Naive thymus-derived CD4-positive, alpha-beta T cell (primary cell): ENCODE data around the gene SLC38A3. TPM values are rescaled to one million over a fixed set of nuclear protein-coding genes. Genes with fewer than 3 reads are reported as not detected.

ENCODE experiments used
- ATAC-seq: fragments of 150-1000 bp; cut with Tn5 transposase; 2 replicates; pipeline ENCODE4 v1.10.0; 2021; ENCODE audit warnings: mild to moderate bottlenecking, moderate library complexity
- CTCF ChIA-PET: fragments of 350-600 bp; sonication (Branson Sonifier 250); formaldehyde crosslinking; loops from one replicate; lab custom pipeline; 2021; ENCODE audit warnings: antibody characterized with exemption; lab: Charles Lee
- POLR2A ChIA-PET: fragments of 350-600 bp; sonication (Branson Sonifier 250); formaldehyde crosslinking; loops from one replicate; lab custom pipeline; 2021; ENCODE audit warnings: antibody characterized with exemption, inconsistent platforms; lab: Charles Lee
- DNase-seq, 9 donors: peaks; one replicate each; pipeline versions ENCODE4 v3.0.0 to v3.0.0-alpha.2; 2020 to 2022; ENCODE audit warnings: mixed read lengths in 1 of 9
- H3K27ac ChIP-seq: one replicate; pipeline ENCODE4 v1.7.0; 2013; ENCODE audit warnings: mild to moderate bottlenecking, low read depth, low read length, moderate library complexity
- H3K27me3 ChIP-seq, 2 donors: one replicate each; pipeline ENCODE4 v1.7.0; 2013; ENCODE audit warnings: low read length in 2 of 2, mild to moderate bottlenecking in 2 of 2, moderate library complexity in 2 of 2; ENCODE audit not compliant: control insufficient read depth in 2 of 2, insufficient read depth in 2 of 2
- H3K36me3 ChIP-seq, 3 experiments: 1 replicate in 2 of 3; 2 replicates in 1 of 3; pipeline ENCODE4 v1.7.0; 2013; ENCODE audit warnings: low read length in 3 of 3, mild to moderate bottlenecking in 3 of 3, moderate library complexity in 1 of 3; ENCODE audit not compliant: insufficient read depth in 3 of 3, control insufficient read depth in 2 of 3
- H3K4me1 ChIP-seq, 2 donors: one replicate each; pipeline ENCODE4 v1.7.0; 2013; ENCODE audit warnings: low read length in 2 of 2, mild to moderate bottlenecking in 2 of 2, moderate library complexity in 1 of 2; ENCODE audit not compliant: control insufficient read depth in 2 of 2, insufficient read depth in 2 of 2
- H3K4me3 ChIP-seq: 2 replicates; pipeline ENCODE4 v1.7.0; 2013; ENCODE audit warnings: mild to moderate bottlenecking, low read length
- H3K9me3 ChIP-seq, 3 experiments: 1 replicate in 2 of 3; 2 replicates in 1 of 3; pipeline ENCODE4 v1.7.0; 2013; ENCODE audit warnings: low read length in 3 of 3; ENCODE audit not compliant: control insufficient read depth in 2 of 3
- H3K27ac Mint-ChIP-seq, 9 donors: one replicate each; pipeline ENCODE4 v1.8.0; 2020 to 2022; ENCODE audit warnings: mixed read lengths in 9 of 9, mild to moderate bottlenecking in 8 of 9, moderate library complexity in 5 of 9, inconsistent platforms in 2 of 9
- H3K27me3 Mint-ChIP-seq, 5 donors: one replicate each; pipeline ENCODE4 v1.8.0; 2021 to 2022; ENCODE audit warnings: mixed read lengths in 5 of 5, mild to moderate bottlenecking in 1 of 5
- H3K36me3 Mint-ChIP-seq, 5 donors: one replicate each; pipeline ENCODE4 v1.8.0; 2020 to 2022; ENCODE audit warnings: mixed read lengths in 5 of 5, mild to moderate bottlenecking in 3 of 5, inconsistent platforms in 1 of 5
- H3K4me1 Mint-ChIP-seq, 7 donors: one replicate each; pipeline ENCODE4 v1.8.0; 2020 to 2022; ENCODE audit warnings: mixed read lengths in 7 of 7, mild to moderate bottlenecking in 3 of 7, inconsistent platforms in 1 of 7
- H3K4me3 Mint-ChIP-seq, 10 donors: one replicate each; pipeline ENCODE4 v1.8.0; 2020 to 2022; ENCODE audit warnings: mild to moderate bottlenecking in 10 of 10, mixed read lengths in 10 of 10, moderate library complexity in 6 of 10, inconsistent platforms in 2 of 10
- H3K9me3 Mint-ChIP-seq, 11 donors: one replicate each; pipeline ENCODE4 v1.8.0; 2020 to 2022; ENCODE audit warnings: mixed read lengths in 11 of 11, mild to moderate bottlenecking in 4 of 11, inconsistent platforms in 1 of 11, moderate library complexity in 1 of 11
- intact Hi-C, 2 donors: fragments of 100-400 bp; cut with micrococcal nuclease; formaldehyde crosslinking; loops; one replicate each; pipeline ENCODE4 v1.15.1; 2023
- polyA plus RNA-seq, 2 donors: library from polyadenylated mRNA; unstranded; fragments of 300-500 nt; fragmentation: Illumina TruSeq; gene quantifications; one replicate each; pipeline ENCODE4 v1.2.3, GENCODE V29; 2021
- total RNA-seq, 6 experiments: library from RNA in 5 of 6; stranded (reverse) in 5 of 6; gene quantifications; 1 replicate in 5 of 6; 2 replicates in 1 of 6; pipeline ENCODE4 v1.2.3 and lab custom pipeline; 2021 to 2026

The SLC38A3 gene
- total and polyA plus RNA-seq, 7 experiments from 2014 or later: 1.8 TPM; not detected in 6

GRCh38 chr3:50158530-50159146 is 46.4 kb upstream of the SLC38A3 start:
- ATAC-seq: no peak
- H3K4me3 Mint-ChIP-seq: no peak overlapping the region
- CTCF ChIA-PET: no interaction called here

GRCh38 chr3:50160561-50160983 is 44.5 kb upstream of the SLC38A3 start:
- no peak overlapping the region for H3K4me3 Mint-ChIP-seq
- H3K4me1 ChIP-seq: peaks cover 0 to 4% of the 10 kb centered on the region in 2 donors
- intact Hi-C loops: no loop called here
- DNase-seq (no peak), ATAC-seq (no peak)
- H3K27me3 Mint-ChIP-seq: peaks cover 10 to 37% (median 15%) of the 10 kb centered on the region in 5 donors
- H3K4me3 ChIP-seq: no peak overlapping the region
- CTCF ChIA-PET: no interaction called here
- POLR2A ChIA-PET: no interaction called here
- H3K4me1 Mint-ChIP-seq: peaks cover 4 to 11% (median 6%) of the 10 kb centered on the region in 7 donors
- no peaks in the 10 kb centered on the region for H3K9me3 ChIP-seq
- no peaks in the 10 kb centered on the region for H3K36me3 ChIP-seq
- H3K36me3 Mint-ChIP-seq: no peaks in the 10 kb centered on the region
- peaks cover 0 to 3% (median 0%) of the 10 kb centered on the region in 11 donors for H3K9me3 Mint-ChIP-seq
- H3K27ac ChIP-seq: no peak overlapping the region
- no peak overlapping the region for H3K27ac Mint-ChIP-seq
- peaks cover 9 to 10% of the 10 kb centered on the region in 2 donors for H3K27me3 ChIP-seq

More at GRCh38 chr3:50158530-50159146, 46.4 kb upstream of the SLC38A3 start:
- no peak overlapping the region for H3K27ac Mint-ChIP-seq
- H3K27me3 ChIP-seq: peaks cover 10 to 13% of the 10 kb centered on the region in 2 donors
- POLR2A ChIA-PET: no interaction called here
- H3K27me3 Mint-ChIP-seq: peaks cover 16 to 43% (median 22%) of the 10 kb centered on the region in 5 donors
- peaks cover 6 to 9% of the 10 kb centered on the region in 2 donors for H3K4me1 ChIP-seq
- intact Hi-C loops: no loop called here
- peaks cover 0 to 3% (median 0%) of the 10 kb centered on the region in 5 donors for H3K36me3 Mint-ChIP-seq
- H3K27ac ChIP-seq: no peak overlapping the region
- peaks cover 0 to 2% (median 0%) of the 10 kb centered on the region in 11 donors for H3K9me3 Mint-ChIP-seq
- no peaks in the 10 kb centered on the region for H3K36me3 ChIP-seq
- no peaks in the 10 kb centered on the region for H3K9me3 ChIP-seq
- no peak overlapping the region for H3K4me3 ChIP-seq
- no peak for DNase-seq
- peaks cover 11 to 16% (median 14%) of the 10 kb centered on the region in 7 donors for H3K4me1 Mint-ChIP-seq

- POLR2A ChIA-PET: interaction anchor here (0.6 kb wide), 1 partner anchor 86 kb away, joined by 3 read pairs; no protein-coding TSS in a partner anchor
- no peak overlapping the region for H3K27ac ChIP-seq
- no peaks in the 10 kb centered on the region for H3K36me3 ChIP-seq
- H3K4me1 ChIP-seq: no peaks in the 10 kb centered on the region
- ATAC-seq (no peak), DNase-seq (no peak)
- H3K36me3 Mint-ChIP-seq: no peaks in the 10 kb centered on the region
- peaks cover 0 to 3% (median 0%) of the 10 kb centered on the region in 11 donors for H3K9me3 Mint-ChIP-seq
- no peaks in the 10 kb centered on the region for H3K9me3 ChIP-seq
- H3K4me3 ChIP-seq: no peak overlapping the region
- CTCF ChIA-PET: no interaction called here
- H3K27me3 ChIP-seq: peaks cover 2 to 5% of the 10 kb centered on the region in 2 donors
- intact Hi-C loops: no loop called here
- H3K4me3 Mint-ChIP-seq: no peak overlapping the region
- no peak overlapping the region for H3K27ac Mint-ChIP-seq
- peaks cover 2 to 30% (median 8%) of the 10 kb centered on the region in 5 donors for H3K27me3 Mint-ChIP-seq
- peaks cover 0 to 6% (median 0%) of the 10 kb centered on the region in 7 donors for H3K4me1 Mint-ChIP-seq
These were observed 43.8 kb upstream of the SLC38A3 start for GRCh38 chr3:50161320-50161719.

DNA sequence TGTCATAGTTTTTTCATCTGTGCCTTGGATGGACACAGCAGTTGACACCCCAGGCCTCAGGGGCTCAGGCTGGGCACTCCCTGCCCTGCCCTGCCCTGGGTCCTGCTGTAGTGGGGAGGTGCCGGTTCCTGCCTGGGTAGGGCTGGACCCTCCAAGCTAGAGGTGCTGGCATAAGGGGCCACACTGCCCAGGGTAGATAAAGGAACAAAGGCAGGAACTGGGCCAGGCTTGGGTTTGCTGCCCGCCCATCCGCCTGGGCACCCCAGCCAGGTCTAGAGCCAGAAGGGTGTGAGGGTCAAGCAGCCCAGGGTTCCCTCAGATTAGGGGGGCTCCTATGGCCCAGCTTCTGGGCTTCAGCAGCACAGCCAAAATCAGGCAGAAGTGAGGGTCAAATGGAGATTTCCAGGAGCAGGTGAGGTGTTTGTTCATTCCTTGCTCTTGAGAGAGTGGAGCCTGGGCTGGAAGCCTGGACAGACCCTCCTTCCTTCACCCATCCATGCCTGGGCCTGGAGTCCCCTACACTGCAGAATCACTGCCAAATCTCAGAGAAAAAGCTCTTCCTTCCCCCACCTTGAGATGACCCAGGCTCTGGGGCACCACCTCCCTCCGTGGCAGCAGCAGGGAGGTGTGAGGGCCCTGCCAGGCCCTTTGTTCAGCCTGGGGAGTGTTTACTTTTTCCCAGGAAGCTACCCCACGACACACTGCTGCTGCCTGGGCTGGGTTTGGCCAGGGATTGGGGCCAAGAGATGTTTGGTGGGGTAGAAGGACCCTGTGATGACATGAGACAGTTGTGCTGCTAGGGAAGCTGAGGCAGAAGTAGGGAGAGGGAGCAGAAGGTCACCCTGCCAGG is 42.8 kb upstream of the SLC38A3 start:
- Histone ChIP-seq H3K4me1 (no peaks in the 10 kb centered on the region), H3K27me3 (no peaks in the 10 kb centered on the region), H3K36me3 (no peaks in the 10 kb centered on the region), H3K27ac (no peak overlapping the region), H3K9me3 (no peaks in the 10 kb centered on the region), H3K4me3 (no peak overlapping the region)
- intact Hi-C loops: no loop called here
- ChIA-PET CTCF (no interaction called here), POLR2A (interaction anchor here (0.6 to 1.2 kb wide), 2 partner anchors 13 to 85 kb away, joined by 3 read pairs; no protein-coding TSS in a partner anchor)
- H3K27me3 Mint-ChIP-seq: peaks cover 0 to 21% (median 4%) of the 10 kb centered on the region in 5 donors
- no peaks in the 10 kb centered on the region for H3K36me3 Mint-ChIP-seq
- ATAC-seq (no peak), DNase-seq (no peak)
- H3K4me3 Mint-ChIP-seq: no peak overlapping the region
- H3K27ac Mint-ChIP-seq: no peak overlapping the region
- peaks cover 0 to 3% (median 0%) of the 10 kb centered on the region in 11 donors for H3K9me3 Mint-ChIP-seq
- peaks cover 0 to 3% (median 0%) of the 10 kb centered on the region in 7 donors for H3K4me1 Mint-ChIP-seq

- no peak for DNase-seq
- H3K9me3 Mint-ChIP-seq: peaks cover 0 to 3% (median 0%) of the 10 kb centered on the region in 11 donors
- H3K4me1 Mint-ChIP-seq: peaks cover 0 to 3% (median 0%) of the 10 kb centered on the region in 7 donors
- no peaks in the 10 kb centered on the region for H3K36me3 ChIP-seq
- H3K27ac ChIP-seq: no peak overlapping the region
- intact Hi-C loops: no loop called here
- H3K4me3 ChIP-seq: no peak overlapping the region
- no peaks in the 10 kb centered on the region for H3K4me1 ChIP-seq
- no peak for ATAC-seq
- no peaks in the 10 kb centered on the region for H3K27me3 ChIP-seq
- no peak overlapping the region for H3K4me3 Mint-ChIP-seq
- ChIA-PET POLR2A (no interaction called here), CTCF (interaction anchor here (1.0 to 1.4 kb wide), 2 partner anchors 31 to 42 kb away, joined by 3 to 4 read pairs; no protein-coding TSS in a partner anchor)
- H3K27ac Mint-ChIP-seq: no peak overlapping the region
- H3K36me3 Mint-ChIP-seq: no peaks in the 10 kb centered on the region
- H3K27me3 Mint-ChIP-seq: peaks cover 0 to 7% (median 0%) of the 10 kb centered on the region in 5 donors
- H3K9me3 ChIP-seq: no peaks in the 10 kb centered on the region
These were observed 41.3 kb upstream of the SLC38A3 start for GRCh38 chr3:50163572-50164455.

DNA sequence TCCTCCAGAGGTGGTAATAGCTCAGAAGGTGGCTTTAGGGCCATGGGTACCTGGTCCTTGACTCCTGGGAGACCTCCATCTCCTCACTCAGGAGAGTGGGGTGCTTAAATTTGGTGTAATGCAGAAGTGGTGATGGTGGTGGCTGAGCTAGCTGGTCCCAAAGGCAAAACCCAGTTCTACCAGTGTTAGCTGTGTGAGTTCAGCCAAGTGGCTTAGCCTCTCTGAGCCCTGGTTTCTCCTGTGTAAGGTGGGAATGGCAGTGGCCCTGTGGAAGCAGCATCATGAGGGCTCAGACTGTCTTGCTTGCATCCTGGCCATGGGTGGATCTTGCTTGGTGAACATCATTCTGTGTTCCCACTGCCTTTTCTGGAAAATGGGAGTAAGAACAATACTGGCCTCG is 40.6 kb upstream of the SLC38A3 start:
- Mint-ChIP-seq H3K4me1 (peaks cover 0 to 3% (median 0%) of the 10 kb centered on the region in 7 donors), H3K9me3 (peaks cover 0 to 3% (median 0%) of the 10 kb centered on the region in 11 donors), H3K27me3 (peaks cover 0 to 4% (median 0%) of the 10 kb centered on the region in 5 donors), H3K4me3 (no peak overlapping the region), H3K27ac (no peak overlapping the region), H3K36me3 (no peaks in the 10 kb centered on the region)
- DNase-seq: no peak
- no peak overlapping the region for H3K27ac ChIP-seq
- H3K36me3 ChIP-seq: no peaks in the 10 kb centered on the region
- H3K4me1 ChIP-seq: no peaks in the 10 kb centered on the region
- ATAC-seq: no peak
- intact Hi-C loops: no loop called here
- ChIA-PET POLR2A (no interaction called here), CTCF (interaction anchor here (1.4 kb wide), 1 partner anchor 42 kb away, joined by 4 read pairs; no protein-coding TSS in a partner anchor)
- H3K27me3 ChIP-seq: no peaks in the 10 kb centered on the region
- H3K4me3 ChIP-seq: no peak overlapping the region
- no peaks in the 10 kb centered on the region for H3K9me3 ChIP-seq
